ENCODE data around the gene SLC15A1. TPM values are rescaled to one million over a fixed set of nuclear protein-coding genes. Genes with fewer than 3 reads are reported as not detected.

The SLC15A1 gene
- total RNA-seq = not detected in 2 replicates

GRCh38 chr13:98752467-98753290, at the start of gene SLC15A1:
Gene SLC15A1 (minus strand): TSS chr13:98752672. CDS start chr13:98752598, 74 bp downstream.

Other genes with a start within 250 kb of the SLC15A1 start
- gene STK24, start 175.6 kb downstream of the SLC15A1 start, total RNA-seq = 35.0 and 65.6 TPM in 2 replicates
- 10.7 and 30.1 TPM in 2 replicates for gene DOCK9, start 225.4 kb upstream of the SLC15A1 start, total RNA-seq

All from smooth muscle cell of the umbilical artery (primary cell).